Measurements from ENCODE around the gene GJA1.

DNA sequence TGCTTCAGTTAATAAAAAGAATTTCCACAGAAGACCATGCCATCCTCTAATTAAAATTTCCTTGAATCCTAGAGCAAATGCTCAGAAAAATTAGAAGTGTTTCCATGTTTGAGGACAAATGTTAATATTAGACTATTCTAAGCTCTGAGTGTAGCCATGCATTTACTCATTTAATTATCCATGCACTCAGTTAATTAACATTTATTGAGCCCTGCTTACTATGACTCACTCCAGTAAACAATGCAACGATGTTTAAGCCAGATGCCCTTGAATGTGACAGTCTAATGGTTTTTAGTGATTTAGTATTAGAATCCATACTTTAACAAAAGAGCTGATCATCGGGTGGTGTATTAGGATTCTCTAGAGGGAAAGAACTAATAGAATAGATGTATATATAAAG is 37.3 kb upstream of the GJA1 start:
- no peak for TF ChIP-seq POLR2AphosphoS5 (IDR thresholded peaks at IDR 0.05; ENCODE audit: low read depth, low read length)
- TF ChIP-seq TAF1 (IDR thresholded peaks at IDR 0.05; ENCODE audit: borderline replicate concordance, insufficient read depth, low read length): no peak
- TF ChIP-seq SIN3A (IDR thresholded peaks at IDR 0.05; ENCODE audit: borderline replicate concordance, insufficient read depth, low read length): no peak
- TF ChIP-seq, protein P1, sequence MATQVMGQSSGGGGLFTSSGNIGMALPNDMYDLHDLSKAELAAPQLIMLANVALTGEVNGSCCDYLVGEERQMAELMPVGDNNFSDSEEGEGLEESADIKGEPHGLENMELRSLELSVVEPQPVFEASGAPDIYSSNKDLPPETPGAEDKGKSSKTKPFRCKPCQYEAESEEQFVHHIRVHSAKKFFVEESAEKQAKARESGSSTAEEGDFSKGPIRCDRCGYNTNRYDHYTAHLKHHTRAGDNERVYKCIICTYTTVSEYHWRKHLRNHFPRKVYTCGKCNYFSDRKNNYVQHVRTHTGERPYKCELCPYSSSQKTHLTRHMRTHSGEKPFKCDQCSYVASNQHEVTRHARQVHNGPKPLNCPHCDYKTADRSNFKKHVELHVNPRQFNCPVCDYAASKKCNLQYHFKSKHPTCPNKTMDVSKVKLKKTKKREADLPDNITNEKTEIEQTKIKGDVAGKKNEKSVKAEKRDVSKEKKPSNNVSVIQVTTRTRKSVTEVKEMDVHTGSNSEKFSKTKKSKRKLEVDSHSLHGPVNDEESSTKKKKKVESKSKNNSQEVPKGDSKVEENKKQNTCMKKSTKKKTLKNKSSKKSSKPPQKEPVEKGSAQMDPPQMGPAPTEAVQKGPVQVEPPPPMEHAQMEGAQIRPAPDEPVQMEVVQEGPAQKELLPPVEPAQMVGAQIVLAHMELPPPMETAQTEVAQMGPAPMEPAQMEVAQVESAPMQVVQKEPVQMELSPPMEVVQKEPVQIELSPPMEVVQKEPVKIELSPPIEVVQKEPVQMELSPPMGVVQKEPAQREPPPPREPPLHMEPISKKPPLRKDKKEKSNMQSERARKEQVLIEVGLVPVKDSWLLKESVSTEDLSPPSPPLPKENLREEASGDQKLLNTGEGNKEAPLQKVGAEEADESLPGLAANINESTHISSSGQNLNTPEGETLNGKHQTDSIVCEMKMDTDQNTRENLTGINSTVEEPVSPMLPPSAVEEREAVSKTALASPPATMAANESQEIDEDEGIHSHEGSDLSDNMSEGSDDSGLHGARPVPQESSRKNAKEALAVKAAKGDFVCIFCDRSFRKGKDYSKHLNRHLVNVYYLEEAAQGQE (IDR thresholded peaks at IDR 0.05; ENCODE audit: insufficient read depth in 1 of 2, low read depth in 2 of 2, low read length in 2 of 2): no peak
- no peak for TF ChIP-seq FOXP2 (optimal IDR thresholded peaks at IDR 0.05; ENCODE audit: borderline replicate concordance, extremely low read depth, extremely low read length, insufficient read depth)
